Activated CD8-positive, alpha-beta T cell treated with anti-CD3 and anti-CD28 coated beads for 36 hours (primary cell): ENCODE results near the gene PARD3. TPM values are rescaled to one million over a fixed set of nuclear protein-coding genes. Genes with fewer than 3 reads are reported as not detected.

Experiments used
- ATAC-seq: fragments of 200-7000 bp; cut with Tn5 transposase; one replicate; pipeline ENCODE4 v1.10.0; 2021; ENCODE audit warnings: mild to moderate bottlenecking, moderate library complexity
- CTCF ChIA-PET: fragments of 350-600 bp; sonication (Branson Sonifier 250); formaldehyde crosslinking; loops from one replicate; lab custom pipeline; 2021; ENCODE audit warnings: antibody characterized with exemption; lab: Charles Lee
- POLR2A ChIA-PET: fragments of 350-600 bp; sonication (Branson Sonifier 250); formaldehyde crosslinking; loops from one replicate; lab custom pipeline; 2021; ENCODE audit warnings: antibody characterized with exemption; lab: Charles Lee
- DNase-seq: peaks from one replicate; pipeline ENCODE4 v3.0.0-alpha.2; 2020
- H3K27ac Mint-ChIP-seq: one replicate; pipeline ENCODE4 v1.8.0; 2021; ENCODE audit warnings: mild to moderate bottlenecking, mixed read lengths
- H3K27me3 Mint-ChIP-seq: one replicate; pipeline ENCODE4 v1.8.0; 2021; ENCODE audit warnings: mixed read lengths
- H3K36me3 Mint-ChIP-seq: one replicate; pipeline ENCODE4 v1.8.0; 2021; ENCODE audit warnings: low read depth, mixed read lengths
- H3K4me1 Mint-ChIP-seq: one replicate; pipeline ENCODE4 v1.8.0; 2021; ENCODE audit warnings: low read depth, mixed read lengths
- H3K4me3 Mint-ChIP-seq: one replicate; pipeline ENCODE4 v1.8.0; 2021; ENCODE audit warnings: mild to moderate bottlenecking, moderate library complexity, mixed read lengths
- H3K9me3 Mint-ChIP-seq: one replicate; pipeline ENCODE4 v1.8.0; 2021; ENCODE audit warnings: mixed read lengths
- intact Hi-C: fragments of 100-400 bp; cut with micrococcal nuclease; formaldehyde crosslinking; loops from one replicate; pipeline ENCODE4 v1.10.0; 2022
- total RNA-seq, 2 experiments: library from RNA; stranded (reverse); gene quantifications; one replicate each; pipeline ENCODE4 v1.2.3, GENCODE V29; 2021
- TF ChIP-seq, protein P1 (sequence below): fragments of 200-600 bp; IDR thresholded peaks from one replicate; pipeline ENCODE4 v1.8.0; 2022; ENCODE audit warnings: antibody characterized with exemption, mild to moderate bottlenecking

The PARD3 gene
- total RNA-seq, 2 experiments from 2014 or later: 1.6 to 2.0 TPM

GRCh38 chr10:34593374-34593890 lies 221.7 kb downstream of the PARD3 start:
- TF ChIP-seq, protein P1, sequence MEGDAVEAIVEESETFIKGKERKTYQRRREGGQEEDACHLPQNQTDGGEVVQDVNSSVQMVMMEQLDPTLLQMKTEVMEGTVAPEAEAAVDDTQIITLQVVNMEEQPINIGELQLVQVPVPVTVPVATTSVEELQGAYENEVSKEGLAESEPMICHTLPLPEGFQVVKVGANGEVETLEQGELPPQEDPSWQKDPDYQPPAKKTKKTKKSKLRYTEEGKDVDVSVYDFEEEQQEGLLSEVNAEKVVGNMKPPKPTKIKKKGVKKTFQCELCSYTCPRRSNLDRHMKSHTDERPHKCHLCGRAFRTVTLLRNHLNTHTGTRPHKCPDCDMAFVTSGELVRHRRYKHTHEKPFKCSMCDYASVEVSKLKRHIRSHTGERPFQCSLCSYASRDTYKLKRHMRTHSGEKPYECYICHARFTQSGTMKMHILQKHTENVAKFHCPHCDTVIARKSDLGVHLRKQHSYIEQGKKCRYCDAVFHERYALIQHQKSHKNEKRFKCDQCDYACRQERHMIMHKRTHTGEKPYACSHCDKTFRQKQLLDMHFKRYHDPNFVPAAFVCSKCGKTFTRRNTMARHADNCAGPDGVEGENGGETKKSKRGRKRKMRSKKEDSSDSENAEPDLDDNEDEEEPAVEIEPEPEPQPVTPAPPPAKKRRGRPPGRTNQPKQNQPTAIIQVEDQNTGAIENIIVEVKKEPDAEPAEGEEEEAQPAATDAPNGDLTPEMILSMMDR: no peak
- no peak overlapping the region for H3K27ac Mint-ChIP-seq

GRCh38 chr10:34590793-34591192 lies 224.3 kb downstream of the PARD3 start:
- Mint-ChIP-seq H3K4me1 (no peaks in the 10 kb centered on the region), H3K27me3 (no peaks in the 10 kb centered on the region), H3K36me3 (no peaks in the 10 kb centered on the region), H3K9me3 (no peaks in the 10 kb centered on the region), H3K4me3 (no peak overlapping the region), H3K27ac (no peak overlapping the region)
- ChIA-PET CTCF (no interaction called here), POLR2A (no interaction called here)
- no peak for DNase-seq
- intact Hi-C loops: no loop called here
- TF ChIP-seq, protein P1: no peak
- ATAC-seq: no peak

More at GRCh38 chr10:34593374-34593890, 221.7 kb downstream of the PARD3 start:
- no peak for DNase-seq
- H3K36me3 Mint-ChIP-seq: no peaks in the 10 kb centered on the region
- no peak overlapping the region for H3K4me3 Mint-ChIP-seq
- ChIA-PET CTCF (interaction anchor here (0.7 to 0.9 kb wide), 2 partner anchors 14 to 45 kb away, joined by 3 to 5 read pairs; no protein-coding TSS in a partner anchor), POLR2A (no interaction called here)
- no peaks in the 10 kb centered on the region for H3K9me3 Mint-ChIP-seq
- H3K27me3 Mint-ChIP-seq: peaks cover 4% of the 10 kb centered on the region
- no peaks in the 10 kb centered on the region for H3K4me1 Mint-ChIP-seq
- intact Hi-C loops: no loop called here
- no peak for ATAC-seq

DNA sequence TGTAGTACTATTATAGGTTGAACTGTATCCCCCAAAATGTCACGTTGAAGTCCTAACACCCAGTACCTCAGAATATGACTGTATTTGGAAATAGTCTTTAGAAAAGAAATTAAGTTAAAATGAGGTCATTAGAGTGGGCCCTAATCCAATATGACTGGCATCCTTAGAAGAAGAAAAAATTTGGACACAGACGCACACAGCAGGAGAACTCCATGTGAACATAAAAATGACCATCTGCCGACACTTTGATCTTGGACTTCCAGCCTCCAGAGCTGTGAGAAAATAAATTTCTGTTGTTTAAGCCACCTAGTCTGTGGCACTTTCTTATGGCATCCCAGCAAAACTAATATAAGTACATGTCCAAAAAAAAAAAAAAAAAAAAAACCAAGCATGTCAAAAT lies 225.8 kb downstream of the PARD3 start:
- Mint-ChIP-seq H3K27me3 (no peaks in the 10 kb centered on the region), H3K27ac (no peak overlapping the region), H3K4me1 (no peaks in the 10 kb centered on the region), H3K9me3 (no peaks in the 10 kb centered on the region), H3K4me3 (no peak overlapping the region), H3K36me3 (no peaks in the 10 kb centered on the region)
- POLR2A ChIA-PET: no interaction called here
- TF ChIP-seq, protein P1: no peak
- intact Hi-C loops: no loop called here
- CTCF ChIA-PET: no interaction called here
- DNase-seq (no peak), ATAC-seq (no peak)

- Mint-ChIP-seq H3K4me3 (no peak overlapping the region), H3K4me1 (no peaks in the 10 kb centered on the region), H3K9me3 (no peaks in the 10 kb centered on the region), H3K27me3 (no peaks in the 10 kb centered on the region), H3K36me3 (no peaks in the 10 kb centered on the region), H3K27ac (no peak overlapping the region)
- TF ChIP-seq, protein P1: no peak
- intact Hi-C loops: no loop called here
- DNase-seq (no peak), ATAC-seq (no peak)
- POLR2A ChIA-PET: no interaction called here
- CTCF ChIA-PET: no interaction called here
Measured at GRCh38 chr10:34587680-34588019, 227.4 kb downstream of the PARD3 start.

GRCh38 chr10:34587002-34587679 lies 228.0 kb downstream of the PARD3 start:
- CTCF ChIA-PET: no interaction called here
- POLR2A ChIA-PET: no interaction called here
- TF ChIP-seq, protein P1: no peak

More at GRCh38 chr10:34587002-34587679, 228.0 kb downstream of the PARD3 start:
- intact Hi-C loops: no loop called here
- Mint-ChIP-seq H3K4me1 (no peaks in the 10 kb centered on the region), H3K27me3 (no peaks in the 10 kb centered on the region), H3K4me3 (no peak overlapping the region), H3K27ac (no peak overlapping the region), H3K36me3 (no peaks in the 10 kb centered on the region), H3K9me3 (no peaks in the 10 kb centered on the region)
- DNase-seq: no peak
- no peak for ATAC-seq
